Fibroblast of lung (primary cell): ENCODE data around the gene IKBKE. TPM values are rescaled to one million over a fixed set of nuclear protein-coding genes. Genes with fewer than 3 reads are reported as not detected.

ENCODE experiments used
- DNase-seq, 2 donors: peaks; one replicate each; pipeline versions ENCODE4 v3.0.0 to v3.0.0-alpha.2; 2010; ENCODE audit warnings: low read depth in 2 of 2
- H2AFZ ChIP-seq: 2 replicates; pipeline ENCODE4 v1.5.1; 2012; ENCODE audit warnings: low read length, control low read depth, inconsistent platforms
- H3K27ac ChIP-seq: 2 replicates; pipeline ENCODE4 v1.5.1; 2011; ENCODE audit warnings: low read length, control low read depth; ENCODE audit not compliant: insufficient read depth
- H3K27me3 ChIP-seq: 2 replicates; pipeline ENCODE4 v1.5.1; 2011; ENCODE audit warnings: mild to moderate bottlenecking, low read length; ENCODE audit not compliant: control insufficient read depth, insufficient read depth
- H3K36me3 ChIP-seq: 2 replicates; pipeline ENCODE4 v1.5.1; 2011; ENCODE audit warnings: low read length; ENCODE audit not compliant: control insufficient read depth, insufficient read depth
- H3K4me1 ChIP-seq: 2 replicates; pipeline ENCODE4 v1.5.1; 2011; ENCODE audit warnings: low read length; ENCODE audit not compliant: control insufficient read depth, insufficient read depth; ENCODE audit errors: extremely low read depth
- H3K4me2 ChIP-seq: 2 replicates; pipeline ENCODE4 v1.5.1; 2011; ENCODE audit warnings: low read length, control low read depth; ENCODE audit not compliant: insufficient read depth; ENCODE audit errors: extremely low read depth
- H3K4me3 ChIP-seq, 4 experiments: fragments of 200-600 bp in 1 of 4; sonication (generic) in 1 of 4; replicated peaks in 1 of 4; 2 replicates each; pipeline ENCODE4 v1.5.1; 2011 to 2016; ENCODE audit warnings: low read length in 4 of 4, low read depth in 3 of 4, mild to moderate bottlenecking in 3 of 4, control low read depth in 2 of 4, inconsistent platforms in 1 of 4, mixed read lengths in 1 of 4; ENCODE audit not compliant: insufficient read depth in 1 of 4; ENCODE audit errors: control extremely low read depth in 1 of 4
- H3K79me2 ChIP-seq: 2 replicates; pipeline ENCODE4 v1.5.1; 2012; ENCODE audit warnings: mild to moderate bottlenecking, low read length, inconsistent platforms; ENCODE audit not compliant: control insufficient read depth, insufficient read depth
- H3K9ac ChIP-seq: 2 replicates; pipeline ENCODE4 v1.5.1; 2011; ENCODE audit warnings: mild to moderate bottlenecking, low read length, control low read depth; ENCODE audit not compliant: insufficient read depth
- H3K9me3 ChIP-seq: 2 replicates; pipeline ENCODE4 v1.5.1; 2012; ENCODE audit warnings: low read depth, low read length; ENCODE audit not compliant: control insufficient read depth, insufficient read depth
- H4K20me1 ChIP-seq: 2 replicates; pipeline ENCODE4 v1.5.1; 2011; ENCODE audit warnings: low read length; ENCODE audit not compliant: control insufficient read depth, insufficient read depth; ENCODE audit errors: extremely low read depth
- EZH2 ChIP-seq: IDR thresholded peaks from 2 replicates; pipeline ENCODE4 v1.5.1; 2012; ENCODE audit warnings: low read length, control low read depth, mild to moderate bottlenecking; ENCODE audit errors: missing control alignments
- polyA plus RNA-seq, 2 donors: library from polyadenylated mRNA; depleted of rRNA in 1 of 2; stranded (reverse) in 1 of 2; unstranded in 1 of 2; fragments of >200 nt; gene quantifications; 2 replicates each; pipeline ENCODE4 v1.2.1, GENCODE V29; 2011 to 2012; ENCODE audit warnings: missing spikeins in 1 of 2
- total RNA-seq: library from RNA; depleted of rRNA; stranded (reverse); fragments of >200 nt; gene quantifications from 2 replicates; pipeline ENCODE4 v1.2.1, GENCODE V29; 2014
- TF ChIP-seq, protein P1 (sequence below), 2 donors: IDR thresholded peaks in 1 of 2; conservative IDR thresholded peaks in 1 of 2; 1 replicate in 1 of 2; 2 replicates in 1 of 2; pipeline ENCODE4 v1.5.1; 2011 to 2012; ENCODE audit warnings: low read length in 2 of 2, control low read depth in 1 of 2, inconsistent platforms in 1 of 2, low read depth in 1 of 2, mild to moderate bottlenecking in 1 of 2

IKBKE gene
- total and polyA plus RNA-seq, 2 donors (not counting 1 experiment from before 2014, with no cell fraction given), result 9.6 to 12.4 TPM

DNA sequence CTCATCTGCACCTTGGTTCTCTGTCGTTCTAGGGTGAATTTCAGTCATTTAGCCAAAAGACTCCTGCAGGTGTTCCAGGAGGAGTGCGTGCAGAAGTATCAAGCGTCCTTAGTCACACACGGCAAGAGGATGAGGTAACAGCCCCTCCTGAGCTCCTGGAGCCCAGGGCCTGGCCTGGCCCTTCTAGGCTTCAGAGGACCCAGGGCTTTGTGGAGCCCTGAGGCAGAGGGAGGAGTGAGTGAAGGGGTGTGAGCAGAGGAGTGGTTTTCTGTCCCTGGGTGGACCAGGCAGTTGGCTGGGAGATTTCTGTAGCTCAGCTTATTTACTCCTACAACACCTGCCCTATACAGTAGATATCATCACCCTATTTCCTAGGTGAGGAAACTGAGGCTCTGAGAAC lies 21.3 kb downstream of the IKBKE start:
- no peaks in the 10 kb centered on the region for H4K20me1 ChIP-seq

DNA sequence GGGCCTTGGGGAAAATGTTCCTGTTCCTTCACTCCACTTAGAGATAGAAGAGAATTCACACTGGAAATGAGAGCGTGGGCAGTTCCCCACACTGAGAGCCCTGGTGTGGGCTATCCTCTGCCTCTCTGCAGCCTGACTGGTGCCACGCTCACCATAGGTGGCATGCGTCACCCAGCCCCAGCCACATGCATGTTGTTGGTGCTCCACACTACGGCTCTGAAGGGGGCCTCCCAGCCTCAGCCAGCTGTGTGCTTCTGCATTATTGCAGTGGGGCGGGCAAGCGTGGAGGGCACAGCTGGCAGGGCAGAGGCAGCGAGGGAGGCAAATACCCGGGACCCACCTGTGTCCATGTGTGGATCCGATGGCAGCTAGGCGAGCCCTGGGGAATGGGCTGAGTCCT lies 22.3 kb downstream of the IKBKE start:
- no peak overlapping the region for H3K4me3 ChIP-seq
- H4K20me1 ChIP-seq, result no peaks in the 10 kb centered on the region
- no peak overlapping the region for H3K9ac ChIP-seq
- H3K27ac ChIP-seq, result no peak overlapping the region
- no peak overlapping the region for H3K4me2 ChIP-seq
- TF ChIP-seq, protein P1, sequence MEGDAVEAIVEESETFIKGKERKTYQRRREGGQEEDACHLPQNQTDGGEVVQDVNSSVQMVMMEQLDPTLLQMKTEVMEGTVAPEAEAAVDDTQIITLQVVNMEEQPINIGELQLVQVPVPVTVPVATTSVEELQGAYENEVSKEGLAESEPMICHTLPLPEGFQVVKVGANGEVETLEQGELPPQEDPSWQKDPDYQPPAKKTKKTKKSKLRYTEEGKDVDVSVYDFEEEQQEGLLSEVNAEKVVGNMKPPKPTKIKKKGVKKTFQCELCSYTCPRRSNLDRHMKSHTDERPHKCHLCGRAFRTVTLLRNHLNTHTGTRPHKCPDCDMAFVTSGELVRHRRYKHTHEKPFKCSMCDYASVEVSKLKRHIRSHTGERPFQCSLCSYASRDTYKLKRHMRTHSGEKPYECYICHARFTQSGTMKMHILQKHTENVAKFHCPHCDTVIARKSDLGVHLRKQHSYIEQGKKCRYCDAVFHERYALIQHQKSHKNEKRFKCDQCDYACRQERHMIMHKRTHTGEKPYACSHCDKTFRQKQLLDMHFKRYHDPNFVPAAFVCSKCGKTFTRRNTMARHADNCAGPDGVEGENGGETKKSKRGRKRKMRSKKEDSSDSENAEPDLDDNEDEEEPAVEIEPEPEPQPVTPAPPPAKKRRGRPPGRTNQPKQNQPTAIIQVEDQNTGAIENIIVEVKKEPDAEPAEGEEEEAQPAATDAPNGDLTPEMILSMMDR (conservative IDR thresholded peaks at IDR 0.05 in 1 of 2, IDR thresholded peaks at IDR 0.05 in 1 of 2; ENCODE audit: low read depth in 1 of 2, low read length in 2 of 2), result no peak
- no peak for TF ChIP-seq EZH2
- no peak for DNase-seq
- H2AFZ ChIP-seq, result no peak overlapping the region
- no peaks in the 10 kb centered on the region for H3K79me2 ChIP-seq
- H3K27me3 ChIP-seq, result no peaks in the 10 kb centered on the region
- H3K36me3 ChIP-seq, result peaks cover 19% of the 10 kb centered on the region
- no peaks in the 10 kb centered on the region for H3K9me3 ChIP-seq
- peaks cover 3% of the 10 kb centered on the region for H3K4me1 ChIP-seq

More for the DNA sequence above, 21.3 kb downstream of the IKBKE start:
- Histone ChIP-seq H3K4me3 (no peak overlapping the region), H3K4me1 (peaks cover 3% of the 10 kb centered on the region), H3K36me3 (peaks cover 18% of the 10 kb centered on the region), H3K27me3 (no peaks in the 10 kb centered on the region), H3K79me2 (no peaks in the 10 kb centered on the region), H3K27ac (no peak overlapping the region), H2AFZ (no peak overlapping the region), H3K9ac (no peak overlapping the region), H3K4me2 (no peak overlapping the region), H3K9me3 (no peaks in the 10 kb centered on the region)
- no peak for DNase-seq
- no peak for TF ChIP-seq EZH2
- TF ChIP-seq, protein P1 (conservative IDR thresholded peaks at IDR 0.05 in 1 of 2, IDR thresholded peaks at IDR 0.05 in 1 of 2; ENCODE audit: low read depth in 1 of 2, low read length in 2 of 2), result no peak

DNA sequence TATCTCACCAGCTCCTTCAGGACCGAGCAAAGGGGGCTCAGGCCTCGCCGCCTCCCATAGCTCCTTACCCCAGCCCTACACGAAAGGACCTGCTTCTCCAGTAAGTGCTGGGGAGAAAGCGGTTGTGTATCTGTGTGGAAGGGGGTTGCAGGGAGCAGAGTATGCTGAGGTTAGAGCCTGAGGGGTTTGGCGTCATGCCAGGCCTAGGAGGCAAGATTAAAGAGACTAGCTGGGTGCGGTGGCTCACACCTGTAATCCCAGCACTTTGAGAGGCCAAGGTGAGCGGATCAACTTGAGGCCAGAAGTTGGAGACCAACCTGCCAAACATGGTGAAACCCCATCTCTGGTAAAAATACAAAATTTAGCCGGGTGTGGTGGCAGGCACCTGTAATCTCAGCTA lies 23.0 kb downstream of the IKBKE start:
- Histone ChIP-seq H3K36me3 (peaks cover 19% of the 10 kb centered on the region), H2AFZ (no peak overlapping the region), H3K79me2 (no peaks in the 10 kb centered on the region), H3K9ac (no peak overlapping the region), H3K27ac (no peak overlapping the region), H3K4me1 (peaks cover 3% of the 10 kb centered on the region), H3K4me2 (no peak overlapping the region), H4K20me1 (no peaks in the 10 kb centered on the region), H3K27me3 (no peaks in the 10 kb centered on the region), H3K9me3 (no peaks in the 10 kb centered on the region), H3K4me3 (no peak overlapping the region)
- no peak for TF ChIP-seq EZH2
- TF ChIP-seq, protein P1 (conservative IDR thresholded peaks at IDR 0.05 in 1 of 2, IDR thresholded peaks at IDR 0.05 in 1 of 2; ENCODE audit: low read depth in 1 of 2, low read length in 2 of 2), result no peak
- no peak for DNase-seq
